H9 (cell line): Measurements from ENCODE around the gene C2orf81. TPM values are rescaled to one million over a fixed set of nuclear protein-coding genes. Genes with fewer than 3 reads are reported as not detected.
"Not testable (repeated sequence)": the region's sequence is repeated elsewhere in the genome, so short reads cannot be mapped to it uniquely, and the experiment has no call there.

Experiments used
- DNase-seq: peaks from one replicate; pipeline ENCODE4 v3.0.0-alpha.2; 2017
- H2AFZ ChIP-seq: one replicate; pipeline ENCODE4 v1.6.1; 2013; ENCODE audit warnings: mild to moderate bottlenecking, low read length, control low read depth, moderate library complexity
- H2AK5ac ChIP-seq: 2 replicates; pipeline ENCODE4 v1.6.1; 2013; ENCODE audit warnings: low read length, control low read depth, mixed read lengths; ENCODE audit not compliant: insufficient read length
- H2BK120ac ChIP-seq: one replicate; pipeline ENCODE4 v1.6.1; 2013; ENCODE audit warnings: low read depth, mild to moderate bottlenecking, low read length, control low read depth, inconsistent platforms; ENCODE audit not compliant: poor library complexity, severe bottlenecking
- H2BK12ac ChIP-seq: 2 replicates; pipeline ENCODE4 v1.6.1; 2013; ENCODE audit warnings: low read length, control low read depth, mixed read lengths, low read depth; ENCODE audit not compliant: insufficient read length
- H2BK15ac ChIP-seq: 2 replicates; pipeline ENCODE4 v1.6.1; 2013; ENCODE audit warnings: low read depth, low read length, control low read depth
- H2BK20ac ChIP-seq: one replicate; pipeline ENCODE4 v1.6.1; 2013; ENCODE audit warnings: low read depth, mild to moderate bottlenecking, low read length, control low read depth, inconsistent platforms; ENCODE audit not compliant: poor library complexity, severe bottlenecking
- H2BK5ac ChIP-seq: 2 replicates; pipeline ENCODE4 v1.6.1; 2013; ENCODE audit warnings: low read length, control low read depth, mixed read lengths; ENCODE audit not compliant: insufficient read length
- H3K14ac ChIP-seq: 2 replicates; pipeline ENCODE4 v1.6.1; 2013; ENCODE audit warnings: low read length, control low read depth; ENCODE audit not compliant: insufficient read depth
- H3K18ac ChIP-seq: 2 replicates; pipeline ENCODE4 v1.6.1; 2013; ENCODE audit warnings: low read depth, mild to moderate bottlenecking, mixed read lengths, low read length, control low read depth; ENCODE audit not compliant: insufficient read length
- H3K23ac ChIP-seq: 2 replicates; pipeline ENCODE4 v1.6.1; 2013; ENCODE audit warnings: low read length, control low read depth, mixed read lengths, low read depth; ENCODE audit not compliant: insufficient read length
- H3K23me2 ChIP-seq: 2 replicates; pipeline ENCODE4 v1.6.1; 2013; ENCODE audit warnings: low read depth, mild to moderate bottlenecking, mixed read lengths, low read length, control low read depth; ENCODE audit not compliant: insufficient read length, poor library complexity, severe bottlenecking
- H3K27ac ChIP-seq: 2 replicates; pipeline ENCODE4 v1.5.1; 2013; ENCODE audit warnings: low read length, control low read depth, mixed read lengths, low read depth; ENCODE audit not compliant: insufficient read length
- H3K27me3 ChIP-seq: 2 replicates; pipeline ENCODE4 v1.6.1; 2013; ENCODE audit warnings: low read length, control low read depth, inconsistent platforms; ENCODE audit not compliant: insufficient read depth
- H3K4ac ChIP-seq: 2 replicates; pipeline ENCODE4 v1.6.1; 2013; ENCODE audit warnings: low read depth, mild to moderate bottlenecking, control low read depth, inconsistent platforms, low read length, moderate library complexity
- H3K4me1 ChIP-seq: 2 replicates; pipeline ENCODE4 v1.6.1; 2013; ENCODE audit warnings: low read length, control low read depth, inconsistent platforms; ENCODE audit not compliant: insufficient read depth
- H3K4me2 ChIP-seq: 2 replicates; pipeline ENCODE4 v1.6.1; 2013; ENCODE audit warnings: low read length, control low read depth, mixed read lengths; ENCODE audit not compliant: insufficient read length, insufficient read depth
- H3K56ac ChIP-seq: 2 replicates; pipeline ENCODE4 v1.6.1; 2013; ENCODE audit warnings: low read depth, mild to moderate bottlenecking, mixed read lengths, low read length, control low read depth; ENCODE audit not compliant: insufficient read length
- H3K79me1 ChIP-seq: 2 replicates; pipeline ENCODE4 v1.6.1; 2013; ENCODE audit warnings: low read depth, mild to moderate bottlenecking, moderate library complexity, low read length, control low read depth, inconsistent platforms; ENCODE audit not compliant: insufficient read depth, poor library complexity, severe bottlenecking
- H3K79me2 ChIP-seq: 2 replicates; pipeline ENCODE4 v1.6.1; 2013; ENCODE audit warnings: low read length, control low read depth, inconsistent platforms; ENCODE audit not compliant: insufficient read depth
- H3K9ac ChIP-seq: 2 replicates; pipeline ENCODE4 v1.6.1; 2013; ENCODE audit warnings: low read length, control low read depth, mixed read lengths; ENCODE audit not compliant: insufficient read length; ENCODE audit errors: extremely low read depth
- H3K9me3 ChIP-seq: one replicate; pipeline ENCODE4 v1.6.1; 2013; ENCODE audit warnings: low read depth, low read length, inconsistent platforms; ENCODE audit not compliant: control insufficient read depth
- H3T11ph ChIP-seq: one replicate; pipeline ENCODE4 v1.6.1; 2013; ENCODE audit warnings: mild to moderate bottlenecking, low read length, control low read depth, inconsistent platforms
- H4K20me1 ChIP-seq: one replicate; pipeline ENCODE4 v1.6.1; 2013; ENCODE audit not compliant: control insufficient read depth, insufficient read length, insufficient read depth
- H4K5ac ChIP-seq: 2 replicates; pipeline ENCODE4 v1.6.1; 2013; ENCODE audit warnings: low read depth, mild to moderate bottlenecking, mixed read lengths, low read length, control low read depth; ENCODE audit not compliant: insufficient read length
- H4K8ac ChIP-seq: replicated peaks from 2 replicates; pipeline ENCODE4 v1.6.1; 2013; ENCODE audit warnings: low read length, control low read depth, mixed read lengths, low read depth; ENCODE audit not compliant: insufficient read length
- H4K91ac ChIP-seq: 2 replicates; pipeline ENCODE4 v1.6.1; 2013; ENCODE audit warnings: low read depth, mild to moderate bottlenecking, moderate library complexity, mixed read lengths, low read length, control low read depth; ENCODE audit not compliant: insufficient read length
- H3K27ac Mint-ChIP-seq, 3 experiments: 2 replicates in 2 of 3; 3 replicates in 1 of 3; pipeline ENCODE4 v1.8.0; 2020 to 2021; ENCODE audit warnings: mixed read lengths in 3 of 3, mild to moderate bottlenecking in 1 of 3, moderate library complexity in 1 of 3
- H3K27me3 Mint-ChIP-seq: 2 replicates; pipeline ENCODE4 v1.8.0; 2021; ENCODE audit warnings: low read depth, mild to moderate bottlenecking, moderate library complexity, mixed read lengths
- H3K36me3 Mint-ChIP-seq, 3 experiments: 2 replicates in 2 of 3; 3 replicates in 1 of 3; pipeline ENCODE4 v1.8.0; 2020 to 2021; ENCODE audit warnings: low read depth in 3 of 3, mixed read lengths in 3 of 3; ENCODE audit not compliant: insufficient read depth in 1 of 3
- H3K4me1 Mint-ChIP-seq, 2 experiments: 2 replicates each; pipeline ENCODE4 v1.8.0; 2020; ENCODE audit warnings: mixed read lengths in 2 of 2
- H3K4me3 Mint-ChIP-seq, 2 experiments: 2 replicates in 1 of 2; 3 replicates in 1 of 2; pipeline ENCODE4 v1.8.0; 2020 to 2021; ENCODE audit warnings: mild to moderate bottlenecking in 2 of 2, mixed read lengths in 2 of 2, moderate library complexity in 1 of 2
- H3K9me3 Mint-ChIP-seq, 2 experiments: 2 replicates in 1 of 2; 3 replicates in 1 of 2; pipeline ENCODE4 v1.8.0; 2020; ENCODE audit warnings: mild to moderate bottlenecking in 2 of 2, mixed read lengths in 2 of 2, moderate library complexity in 1 of 2
- CTCF ChIP-seq: fragments of 200-600 bp; sonication (generic); conservative IDR thresholded peaks from 3 replicates; pipeline ENCODE4 v1.8.0; 2021; ENCODE audit warnings: antibody characterized with exemption, mild to moderate bottlenecking
- WGBS: extraction: QIAGEN DNeasy Blood & Tissue Kit; methylation state at CpG from one replicate; pipeline ENCODE4 v1.1.7; 2013; ENCODE audit warnings: missing lambda C conversion rate, low lambda C conversion rate, mixed read lengths; ENCODE audit not compliant: insufficient read length; ENCODE audit errors: extremely low coverage; 5-methylcytosine and 5-hydroxymethylcytosine counted together
- long read RNA-seq: library from polyadenylated mRNA; unstranded; transcript quantifications from one replicate; pipeline ENCODE4 v2.0.0, GENCODE V29; 2020
- total RNA-seq: library from RNA; stranded (reverse); gene quantifications from 2 replicates; pipeline ENCODE4 v1.2.1, GENCODE V29; 2021

C2orf81 gene
- 2.4 and 3.5 TPM in 2 replicates for total RNA-seq
- long read RNA-seq, partial matches to known transcripts, result 0 of 4 reads
- long read RNA-seq, other reads (novel, unspliced or antisense), result 3 of 4 reads

GRCh38 chr2:74421221-74421870 lies at the start of gene C2orf81, which contains the start of gene WDR54:
Gene C2orf81 (minus strand): TSS chr2:74421619. CDS start chr2:74421560, 59 bp downstream.
Gene WDR54 (plus strand): TSS chr2:74421730. CDS start chr2:74422154, 424 bp downstream.
- no peak for TF ChIP-seq CTCF
- H3K27ac Mint-ChIP-seq, result peak within 1 kb of the TSS; percentile 88 to 99 (median 92)
- Histone ChIP-seq H4K8ac (no peak within 1 kb of the TSS), H4K20me1 (no peaks in the 10 kb centered on the region), H2BK5ac (no peak within 1 kb of the TSS), H4K91ac (no peak within 1 kb of the TSS), H3T11ph (no peak within 1 kb of the TSS), H4K5ac (no peak within 1 kb of the TSS), H2BK120ac (no peak within 1 kb of the TSS), H3K4ac (no peak within 1 kb of the TSS), H3K56ac (no peak within 1 kb of the TSS), H2BK15ac (no peak within 1 kb of the TSS), H2BK12ac (no peak within 1 kb of the TSS), H2AK5ac (no peak within 1 kb of the TSS), H3K23me2 (peaks cover 9% of the 10 kb centered on the region), H3K14ac (peak within 1 kb of the TSS; percentile 77), H3K79me1 (no peaks in the 10 kb centered on the region), H3K9me3 (no peaks in the 10 kb centered on the region), H2BK20ac (no peak within 1 kb of the TSS), H3K27ac (no peak within 1 kb of the TSS), H3K27me3 (no peaks in the 10 kb centered on the region), H3K4me2 (peak within 1 kb of the TSS; percentile 52), H3K79me2 (no peaks in the 10 kb centered on the region), H3K23ac (no peak within 1 kb of the TSS), H3K4me1 (no peaks in the 10 kb centered on the region), H3K9ac (peak within 1 kb of the TSS; percentile 60), H2AFZ (peak within 1 kb of the TSS; percentile 34), H3K18ac (peak within 1 kb of the TSS; percentile 83)
- no peaks in the 10 kb centered on the region; a peak in 1 of 5 replicates for H3K9me3 Mint-ChIP-seq
- WGBS, result no CpG with 5 or more reads among the region's 57 CpGs
- DNase-seq, result peak; percentile 95
- H3K4me3 Mint-ChIP-seq, result peak within 1 kb of the TSS; percentile 94 to 98
- peaks cover 30% of the 10 kb centered on the region for H3K27me3 Mint-ChIP-seq
- peaks cover 11 to 15% of the 10 kb centered on the region in 2 experiments for H3K4me1 Mint-ChIP-seq
- peaks cover 10 to 26% (median 21%) of the 10 kb centered on the region in 3 experiments for H3K36me3 Mint-ChIP-seq

GRCh38 chr2:74470742-74471141 lies 49.3 kb upstream of the C2orf81 start:
- not testable (repeated sequence) for H2AFZ ChIP-seq, H3K18ac ChIP-seq, H3T11ph ChIP-seq, H3K27ac ChIP-seq, H2AK5ac ChIP-seq, H2BK15ac ChIP-seq, H4K20me1 ChIP-seq, H2BK12ac ChIP-seq, H3K4me2 ChIP-seq, H3K9me3 ChIP-seq, H2BK20ac ChIP-seq, H3K23me2 ChIP-seq, H3K79me2 ChIP-seq, H2BK120ac ChIP-seq, H3K27me3 ChIP-seq, H3K56ac ChIP-seq, H3K23ac ChIP-seq, H4K8ac ChIP-seq, H3K4me1 ChIP-seq, H4K5ac ChIP-seq, DNase-seq, H3K9me3 Mint-ChIP-seq, H4K91ac ChIP-seq, H3K14ac ChIP-seq, H3K27ac Mint-ChIP-seq, H3K79me1 ChIP-seq, H3K4ac ChIP-seq, H2BK5ac ChIP-seq, H3K9ac ChIP-seq, H3K27me3 Mint-ChIP-seq
- H3K4me1 Mint-ChIP-seq, result peaks cover 13 to 16% of the 10 kb centered on the region in 2 experiments
- peaks cover 11 to 18% (median 17%) of the 10 kb centered on the region in 3 experiments for H3K36me3 Mint-ChIP-seq
- H3K4me3 Mint-ChIP-seq, result peak overlapping the region; percentile 33 to 66
- no CpG with 5 or more reads among the region's 12 CpGs for WGBS
